GM12892 (cell line): ENCODE data around the gene PCBP2.

Experiments used
- DNase-seq: peaks from one replicate; pipeline ENCODE4 v3.0.0; 2011; ENCODE audit not compliant: insufficient read length
- FAIRE-seq: peaks from 2 replicates; lab custom pipeline; 2011; peaks lifted over from hg19 to GRCh38; lab: Jason Lieb, UNC
- POLR2A ChIP-seq: IDR thresholded peaks from 2 replicates; pipeline ENCODE4 v1.6.1; 2011; ENCODE audit warnings: low read depth, low read length, control low read depth
- POLR2AphosphoS5 ChIP-seq: IDR thresholded peaks from 2 replicates; pipeline ENCODE4 v1.6.1; 2011; ENCODE audit warnings: low read depth, low read length, control low read depth
- TAF1 ChIP-seq: IDR thresholded peaks from 2 replicates; pipeline ENCODE4 v1.6.1; 2011; ENCODE audit warnings: low read depth, mild to moderate bottlenecking, control low read depth, low read length, borderline replicate concordance

PCBP2 gene

DNA sequence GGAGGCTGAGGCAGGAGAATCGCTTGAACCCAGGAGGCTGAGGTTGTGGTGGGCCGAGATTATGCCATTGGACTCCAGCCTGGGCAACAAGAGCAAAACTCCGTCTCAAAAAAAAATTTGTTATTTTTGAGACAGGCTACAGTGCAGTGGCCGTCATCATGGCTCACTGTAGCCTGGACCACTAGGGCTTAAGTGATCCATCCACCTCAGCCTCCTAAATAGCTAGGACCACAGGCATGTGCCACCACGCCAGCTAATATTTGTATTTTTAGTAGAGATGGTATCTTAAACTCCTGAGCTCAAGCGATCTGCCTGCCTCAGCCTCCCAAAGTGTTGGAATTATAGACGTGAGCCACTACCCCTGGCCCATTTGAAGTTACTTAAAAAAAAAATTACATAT, 966 bp upstream of the PCBP2 start:
- no peak for DNase-seq
- no peak for FAIRE-seq
- no peak for TF ChIP-seq POLR2AphosphoS5

DNA sequence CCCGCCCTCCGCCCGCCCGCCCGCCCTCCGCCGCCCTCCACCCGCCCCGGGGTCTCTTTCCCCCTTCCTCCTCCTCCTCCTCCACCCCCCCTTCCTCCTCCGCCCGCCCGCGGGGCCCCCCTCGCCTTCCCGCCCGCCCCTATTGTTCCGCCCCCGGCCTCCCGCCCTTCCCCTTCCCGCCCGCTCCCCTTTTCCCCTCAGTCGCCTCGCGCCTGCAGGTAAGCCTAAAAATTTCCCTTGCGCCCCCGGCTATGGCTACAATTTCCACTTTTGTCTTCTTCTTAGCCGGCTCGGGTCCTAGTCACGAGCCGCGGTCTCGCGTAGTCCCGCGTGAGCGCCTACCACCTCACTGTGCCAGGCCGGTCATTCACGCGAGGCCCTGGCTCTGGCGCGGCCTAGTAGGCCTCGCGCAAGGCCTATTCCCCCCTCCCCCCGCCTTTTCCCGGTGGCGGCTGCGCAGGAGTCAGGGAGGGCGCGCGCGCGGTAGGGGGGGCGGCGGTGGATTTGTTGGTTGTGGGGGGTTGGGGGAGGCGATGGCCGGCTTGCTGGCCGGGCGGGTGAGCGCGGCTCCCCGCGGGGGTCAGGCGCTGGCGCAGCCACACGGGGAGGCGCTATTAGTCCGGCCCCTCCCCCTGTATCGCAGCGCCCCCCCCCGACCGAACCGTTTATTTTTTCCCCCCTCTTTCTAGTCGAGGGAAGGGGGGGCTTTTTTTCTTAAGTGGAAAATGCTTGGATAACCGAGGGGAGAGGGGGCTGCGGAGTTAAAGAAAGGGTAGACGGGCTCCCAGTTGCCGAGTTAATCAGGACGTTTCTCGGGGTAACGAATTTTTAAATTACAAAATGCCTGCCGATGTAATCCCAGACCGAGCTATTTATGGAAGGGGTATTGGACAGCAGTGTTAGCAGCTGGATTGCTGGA, 516 bp downstream of the PCBP2 start:
- DNase-seq (peak; percentile 61), FAIRE-seq (no peak)
- TF ChIP-seq TAF1 (no peak), POLR2A (peak; percentile 65), POLR2AphosphoS5 (peak; percentile 79)

DNA sequence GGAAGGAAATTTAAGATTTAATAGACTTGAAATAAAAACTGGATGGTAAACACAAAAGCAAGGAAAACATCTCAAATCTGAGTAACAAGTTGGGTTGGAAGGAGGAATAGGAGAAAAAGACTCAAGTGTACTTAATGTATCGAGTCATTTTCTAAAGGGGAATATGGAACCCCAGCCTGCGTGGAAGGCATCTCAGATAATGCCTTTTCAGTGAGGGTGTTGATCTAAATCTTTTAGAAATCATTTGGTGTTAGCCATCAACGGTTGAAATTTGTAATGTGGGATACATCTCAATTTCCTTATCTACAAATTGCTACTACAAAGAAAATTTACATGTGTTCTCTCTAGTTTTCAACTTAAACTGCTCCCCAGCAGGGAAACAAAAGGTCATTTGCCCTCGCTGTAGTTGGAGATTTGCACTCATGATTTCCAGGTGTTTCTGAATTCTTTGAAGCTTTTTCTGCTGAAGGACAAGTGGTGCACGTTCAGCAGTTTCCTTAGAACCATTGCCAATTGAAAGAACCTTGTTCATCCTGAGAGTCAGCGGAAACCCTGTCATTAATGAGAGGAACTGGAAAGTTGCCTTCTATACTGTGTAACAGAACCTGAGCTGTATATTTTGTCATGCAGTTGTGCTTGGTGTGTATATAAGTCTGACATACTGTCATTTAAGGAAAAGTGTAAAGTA, 2.2 kb downstream of the PCBP2 start:
- FAIRE-seq (no peak), DNase-seq (no peak)
- TF ChIP-seq POLR2A (no peak; the same call in none of the 2 replicates), POLR2AphosphoS5 (no peak), TAF1 (no peak)

DNA sequence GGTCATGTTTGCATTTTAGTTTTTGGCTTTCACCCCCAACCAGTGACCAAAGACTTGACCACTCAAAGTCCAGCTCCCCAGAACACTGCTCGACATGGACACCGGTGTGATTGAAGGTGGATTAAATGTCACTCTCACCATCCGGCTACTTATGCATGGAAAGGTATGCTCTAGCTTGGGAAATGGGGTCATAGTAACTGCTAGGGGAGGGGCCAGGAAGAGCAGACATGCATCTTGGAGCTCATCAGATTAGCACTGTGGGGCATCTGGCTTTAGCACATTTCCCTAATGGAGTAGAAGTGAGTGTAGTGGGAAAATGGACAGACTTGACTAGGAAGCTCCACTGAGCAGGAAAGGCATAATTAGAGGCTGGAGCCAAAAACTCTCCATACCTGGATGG, 2.8 kb downstream of the PCBP2 start:
- TF ChIP-seq POLR2A: no peak; the same call in 1 of the 2 replicates
- peak; percentile 30; the same call in 1 of the 2 replicates for TF ChIP-seq POLR2AphosphoS5
- no peak for TF ChIP-seq TAF1
- no peak for DNase-seq
- no peak for FAIRE-seq

DNA sequence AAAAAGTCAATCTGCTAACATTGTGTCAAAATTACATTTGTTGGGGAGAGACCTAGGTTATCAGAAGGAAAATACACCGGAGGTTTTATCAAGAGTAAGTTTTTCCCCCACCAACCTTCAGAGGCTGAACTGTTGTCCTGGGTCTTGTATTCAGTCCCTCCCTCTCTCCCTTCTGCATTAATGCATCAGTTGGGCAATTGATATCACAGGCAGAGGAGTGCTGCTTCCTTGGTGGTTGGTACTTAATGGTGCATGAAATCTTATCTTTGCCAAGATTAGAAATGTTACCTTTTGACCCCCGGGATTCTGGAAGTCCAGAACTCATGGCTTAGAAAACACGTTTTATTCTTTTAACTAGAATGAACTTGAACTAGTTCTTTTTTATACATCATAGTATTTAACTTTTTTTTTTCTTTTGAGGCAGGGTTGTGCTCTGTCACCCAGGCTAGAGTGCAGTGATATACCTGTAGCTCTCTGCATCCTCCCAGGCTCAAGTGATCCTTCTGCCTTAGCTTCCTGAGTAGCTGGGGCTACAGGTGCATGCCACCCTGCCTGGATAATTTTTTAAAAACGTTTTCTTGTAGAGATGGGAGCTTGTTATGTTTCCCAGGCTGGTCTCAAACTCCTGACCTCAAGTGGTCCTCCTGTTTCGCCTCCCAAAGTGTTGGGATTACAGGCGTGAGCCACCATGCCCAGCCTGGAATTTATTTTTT, 4.9 kb downstream of the PCBP2 start:
- FAIRE-seq: no peak
- DNase-seq: no peak
- TF ChIP-seq TAF1 (no peak), POLR2A (no peak; the same call in 1 of the 2 replicates), POLR2AphosphoS5 (peak; percentile 42; the same call in 1 of the 2 replicates)

DNA sequence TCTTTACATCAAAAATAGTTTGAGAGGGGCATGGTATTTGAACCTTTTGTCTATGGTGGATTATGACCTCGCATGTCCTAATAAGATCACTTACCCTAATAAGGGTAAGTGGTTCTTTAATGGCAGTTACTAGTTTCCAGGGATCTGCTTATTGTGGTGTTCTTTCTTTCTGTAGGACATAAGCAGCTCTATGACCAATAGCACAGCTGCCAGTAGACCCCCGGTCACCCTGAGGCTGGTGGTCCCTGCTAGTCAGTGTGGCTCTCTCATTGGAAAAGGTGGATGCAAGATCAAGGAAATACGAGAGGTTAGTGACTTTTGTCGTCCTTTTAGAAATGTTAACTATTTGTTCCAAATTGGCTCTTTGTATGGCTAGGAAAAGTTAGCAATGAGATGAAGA, 7.2 kb downstream of the PCBP2 start:
- DNase-seq: no peak
- TF ChIP-seq POLR2A (no peak), POLR2AphosphoS5 (no peak), TAF1 (no peak)
- no peak for FAIRE-seq

DNA sequence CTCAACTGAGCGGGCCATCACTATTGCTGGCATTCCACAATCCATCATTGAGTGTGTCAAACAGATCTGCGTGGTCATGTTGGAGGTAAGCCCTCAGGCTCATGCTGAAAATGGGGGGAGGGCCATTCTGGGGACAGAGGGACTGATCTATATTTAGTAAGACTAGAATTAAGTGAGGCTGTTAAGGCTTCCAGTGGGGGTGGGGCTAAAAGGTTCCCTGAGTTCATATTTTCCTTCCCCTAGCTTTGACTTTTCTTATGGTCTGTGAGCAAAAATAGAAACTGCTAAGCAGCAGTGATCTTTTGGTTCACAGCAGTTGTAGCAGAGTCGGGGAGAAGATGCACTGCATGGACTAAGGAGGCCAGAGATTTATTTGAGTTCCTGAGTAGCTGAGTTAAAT, 9.2 kb downstream of the PCBP2 start:
- TF ChIP-seq TAF1 (no peak), POLR2AphosphoS5 (peak; percentile 70), POLR2A (peak; percentile 33)
- DNase-seq: no peak
- FAIRE-seq: no peak

DNA sequence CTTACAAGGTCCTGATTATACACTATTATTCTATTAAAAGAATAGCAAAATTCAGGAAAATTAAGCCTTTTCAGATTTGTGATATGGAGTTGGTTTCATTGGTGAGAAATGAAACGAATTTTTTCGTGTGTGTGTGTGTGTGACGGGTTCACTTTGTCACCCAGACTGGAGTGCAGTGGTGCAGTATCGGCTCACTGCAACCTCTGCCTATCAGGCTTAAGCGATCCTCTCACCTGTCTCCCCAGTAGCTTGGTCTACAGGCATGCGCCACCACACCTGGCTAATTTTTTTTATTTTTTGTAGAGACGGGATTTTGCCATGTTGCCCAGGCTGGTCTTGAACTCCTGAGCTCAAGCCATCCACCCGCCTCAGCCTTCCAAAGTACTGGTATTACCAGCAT, 9.7 kb downstream of the PCBP2 start:
- DNase-seq (no peak), FAIRE-seq (no peak)
- TF ChIP-seq POLR2AphosphoS5 (no peak), POLR2A (0 out of 2 replicates have a peak, but pooled peaks have one; percentile 32)

DNA sequence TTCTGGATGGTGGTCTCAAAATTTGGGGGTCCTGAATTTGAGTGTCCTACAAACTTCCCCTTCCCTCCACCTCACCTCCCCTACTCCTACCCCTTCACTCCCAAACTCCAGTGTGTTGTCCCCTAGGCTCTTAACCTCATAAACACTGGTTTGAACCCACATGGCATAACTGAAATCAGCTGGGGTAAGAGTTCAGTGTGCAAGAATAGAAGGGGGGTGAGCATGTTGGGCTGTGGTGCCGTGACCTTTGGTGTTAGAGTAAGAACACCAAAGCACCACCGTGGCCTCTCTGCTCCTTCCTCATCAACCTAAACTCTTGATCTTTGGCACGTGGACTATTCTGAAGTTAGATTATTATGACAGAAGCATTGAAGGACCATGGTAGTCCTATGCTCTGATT, 11.0 kb downstream of the PCBP2 start:
- FAIRE-seq (no peak), DNase-seq (no peak)
- TF ChIP-seq POLR2AphosphoS5: 0 out of 2 replicates have a peak, but pooled peaks have one; percentile 28
- TF ChIP-seq TAF1: no peak
- peak; percentile 43; the same call in 1 of the 2 replicates for TF ChIP-seq POLR2A

DNA sequence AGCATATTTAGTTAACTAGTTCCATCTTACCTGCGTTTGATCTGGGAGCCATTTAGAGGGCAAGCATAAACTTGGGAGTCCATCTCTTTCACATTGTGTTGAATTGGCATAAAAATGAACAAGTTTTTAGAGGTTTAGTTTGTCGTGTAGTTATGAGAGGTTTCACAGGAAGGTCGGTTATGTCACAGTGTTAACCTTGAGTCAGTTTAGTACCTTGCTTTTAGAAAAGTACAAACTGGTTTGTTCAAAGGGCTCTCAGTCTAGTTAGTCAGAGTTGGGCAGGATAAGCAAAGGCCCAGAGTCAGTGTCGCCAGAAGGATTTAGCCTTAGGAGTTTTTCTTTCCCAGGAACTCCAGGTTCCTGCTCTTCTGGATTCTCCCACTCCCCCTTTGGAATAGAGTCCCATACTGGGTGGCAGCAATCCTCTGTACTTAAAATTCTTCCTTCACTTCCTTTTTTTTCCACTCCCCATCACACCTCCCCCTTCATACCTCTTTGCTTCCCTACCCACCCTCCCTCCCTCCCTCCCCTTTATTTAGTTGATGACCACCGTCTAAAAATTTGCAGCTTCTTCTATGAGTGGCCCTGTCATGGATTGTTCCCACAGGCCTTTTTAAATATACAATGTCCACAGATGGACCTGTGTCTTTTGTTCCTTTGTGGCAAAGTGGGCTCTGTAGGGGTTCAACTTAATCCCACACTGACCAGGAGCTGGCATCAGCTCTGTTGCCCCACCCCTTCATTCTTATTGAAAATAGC, 12.1 kb downstream of the PCBP2 start:
- TF ChIP-seq POLR2A (0 out of 2 replicates have a peak, but pooled peaks have one; percentile 6), POLR2AphosphoS5 (no peak; the same call in 1 of the 2 replicates)
- no peak for FAIRE-seq

More for the DNA sequence above, 12.1 kb downstream of the PCBP2 start:
- DNase-seq: no peak
